GM18858 (cell line): ENCODE measurements around the gene TAF7.
"Not testable (repeated sequence)": the region's sequence is repeated elsewhere in the genome, so short reads cannot be mapped to it uniquely, and the experiment has no call there.

ENCODE experiments used
- ATAC-seq: cut with Tn5 transposase; IDR thresholded peaks from one replicate; pipeline ENCODE4 v1.9.1; 2021; ENCODE audit not compliant: unreplicated experiment

TAF7 gene

DNA sequence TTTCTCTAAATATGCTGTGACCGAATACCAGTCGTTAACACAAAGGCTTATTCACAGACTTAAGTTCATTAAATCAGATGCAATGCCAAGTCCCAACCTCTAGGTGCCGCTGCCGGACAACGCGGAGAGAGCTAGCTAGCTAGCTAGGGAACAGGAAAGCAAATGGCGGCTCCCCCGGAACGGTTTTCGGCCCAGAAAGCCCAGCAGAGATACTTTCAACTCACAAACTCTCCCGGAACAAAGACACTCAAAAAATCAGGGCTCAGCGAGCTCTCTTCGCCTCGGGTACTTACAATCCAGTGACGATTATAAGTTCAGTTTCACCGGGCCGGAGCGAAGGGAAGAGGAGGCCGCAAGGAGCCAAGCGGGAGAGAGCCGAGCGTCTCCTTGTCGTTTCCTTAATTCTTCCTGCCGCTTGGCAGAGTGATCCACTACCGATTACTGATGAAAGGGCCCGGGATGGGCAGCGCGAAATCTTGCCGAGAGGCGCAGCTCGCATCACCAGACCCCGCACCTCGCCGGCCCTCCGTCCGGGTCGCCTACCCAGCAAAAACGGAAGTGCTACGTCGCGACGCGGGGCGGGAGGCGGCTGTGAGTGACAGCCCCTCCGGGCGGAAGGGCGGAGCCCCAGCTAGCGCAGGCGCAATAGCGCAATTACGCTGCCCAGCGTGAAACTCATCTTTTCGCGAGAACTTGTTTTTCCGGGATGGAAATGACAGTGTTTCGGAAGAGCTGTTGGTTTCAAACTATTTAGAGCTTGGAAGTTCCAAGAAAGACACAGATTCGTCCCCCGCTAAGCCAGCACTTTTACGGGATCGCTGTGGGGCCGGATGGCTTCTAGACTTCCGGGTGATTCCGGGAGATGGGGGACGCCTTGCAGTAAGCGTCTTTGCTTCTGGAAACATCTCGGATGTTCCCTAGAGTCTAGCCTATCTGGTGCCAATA lies at the start of gene TAF7:
Gene TAF7, minus strand, starts transcription at position 560 of the 945 bp plus-strand sequence. CDS start 740 bp downstream, outside the sequence.
- peak; percentile 79 for ATAC-seq

- no peak for ATAC-seq
These were observed 45.7 kb upstream of the TAF7 start for GRCh38 chr5:141366016-141366896.

DNA sequence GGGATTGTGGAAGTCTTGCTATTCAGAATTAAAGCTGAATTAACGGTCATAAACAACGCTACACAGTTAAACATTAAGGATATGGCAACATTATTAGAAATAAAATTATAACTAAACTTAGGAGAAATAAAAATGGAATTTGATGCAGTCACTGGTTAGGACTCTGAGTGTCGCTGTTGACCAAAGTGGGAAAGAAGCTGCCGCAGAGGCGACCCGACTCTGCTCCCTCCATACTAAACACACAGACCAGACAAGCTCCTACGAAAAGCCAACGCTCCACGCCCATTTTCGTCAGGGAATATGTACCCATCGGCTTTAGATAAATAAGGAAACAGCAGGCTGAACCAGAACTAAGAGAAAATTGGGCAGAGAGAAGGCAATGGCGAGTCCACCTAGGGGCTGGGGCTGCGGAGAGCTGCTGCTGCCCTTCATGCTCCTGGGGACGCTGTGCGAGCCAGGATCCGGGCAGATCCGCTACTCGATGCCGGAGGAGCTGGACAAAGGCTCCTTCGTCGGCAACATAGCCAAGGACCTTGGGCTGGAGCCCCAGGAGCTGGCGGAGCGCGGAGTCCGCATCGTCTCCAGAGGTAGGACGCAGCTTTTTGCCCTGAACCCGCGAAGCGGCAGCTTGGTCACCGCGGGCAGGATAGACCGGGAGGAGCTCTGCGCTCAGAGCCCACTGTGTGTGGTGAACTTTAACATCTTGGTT lies 43.5 kb upstream of the TAF7 start, which contains the start of gene PCDHGA5:
Gene PCDHGA5, plus strand, starts transcription at position 211 of the 709 bp plus-strand sequence. Its CDS starts 169 bp downstream, at position 380.
- ATAC-seq: no peak

DNA sequence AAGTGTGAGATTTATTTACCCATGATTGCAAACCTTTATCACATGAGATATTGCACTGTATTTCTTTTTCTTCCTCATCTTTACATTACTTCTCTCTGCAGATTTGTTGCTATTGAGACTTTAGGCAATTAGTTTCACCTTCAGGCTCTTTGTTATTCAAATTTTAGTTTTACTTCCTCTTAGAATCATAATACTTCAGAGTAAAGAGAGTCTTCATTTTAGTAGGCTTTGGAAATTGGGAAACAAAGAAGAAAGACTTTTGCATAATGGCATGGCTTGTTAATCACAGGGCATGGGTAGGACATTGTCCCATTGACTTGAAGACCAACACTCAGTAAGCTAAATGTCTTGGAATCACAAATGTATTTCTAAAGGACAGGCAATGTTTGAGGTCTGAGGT lies 42.1 kb upstream of the TAF7 start:
- no peak for ATAC-seq

DNA sequence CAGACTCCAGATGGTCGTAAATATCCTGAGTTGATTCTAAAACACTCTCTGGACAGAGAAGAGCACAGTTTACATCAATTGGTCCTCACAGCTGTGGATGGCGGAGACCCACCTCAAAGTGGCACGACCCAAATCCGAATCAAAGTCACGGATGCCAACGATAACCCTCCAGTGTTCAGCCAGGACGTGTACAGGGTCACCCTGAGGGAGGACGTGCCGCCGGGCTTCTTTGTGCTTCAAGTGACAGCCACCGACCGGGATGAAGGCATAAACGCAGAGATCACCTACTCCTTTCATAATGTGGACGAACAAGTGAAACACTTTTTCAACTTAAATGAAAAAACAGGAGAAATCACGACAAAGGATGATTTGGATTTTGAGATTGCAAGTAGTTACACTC lies 40.1 kb upstream of the TAF7 start:
- ATAC-seq: no peak

GRCh38 chr5:141359790-141360426 lies 39.3 kb upstream of the TAF7 start, which contains the start of gene PCDHGB2:
Gene PCDHGB2 (plus strand): TSS chr5:141359994. CDS start chr5:141360136, 142 bp downstream.
- peak; percentile 51 for ATAC-seq

GRCh38 chr5:141356950-141357349 lies 36.4 kb upstream of the TAF7 start:
- no peak for ATAC-seq

- ATAC-seq: no peak
These were observed 35.5 kb upstream of the TAF7 start for GRCh38 chr5:141356133-141356532.

DNA sequence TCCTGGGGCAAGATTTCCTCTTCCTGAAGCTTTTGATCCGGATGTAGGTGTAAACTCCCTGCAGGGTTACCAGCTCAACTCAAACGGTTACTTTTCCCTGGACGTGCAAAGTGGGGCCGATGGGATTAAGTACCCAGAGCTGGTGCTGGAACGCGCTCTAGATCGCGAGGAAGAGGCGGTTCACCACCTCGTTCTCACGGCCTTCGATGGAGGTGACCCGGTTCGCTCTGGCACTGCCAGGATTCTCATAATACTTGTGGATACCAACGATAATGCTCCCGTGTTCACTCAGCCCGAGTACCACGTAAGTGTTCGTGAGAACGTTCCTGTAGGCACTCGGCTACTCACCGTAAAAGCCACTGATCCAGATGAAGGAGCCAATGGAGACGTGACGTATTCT lies 35.1 kb upstream of the TAF7 start:
- ATAC-seq: no peak

- ATAC-seq: no peak
These were observed 34.4 kb upstream of the TAF7 start, which contains the start of gene PCDHGA4 for GRCh38 chr5:141354900-141355469. Gene PCDHGA4 (plus strand): TSS chr5:141355021. CDS start chr5:141355108, 87 bp downstream.

GRCh38 chr5:141351591-141351990 lies 31.0 kb upstream of the TAF7 start:
- no peak for ATAC-seq

DNA sequence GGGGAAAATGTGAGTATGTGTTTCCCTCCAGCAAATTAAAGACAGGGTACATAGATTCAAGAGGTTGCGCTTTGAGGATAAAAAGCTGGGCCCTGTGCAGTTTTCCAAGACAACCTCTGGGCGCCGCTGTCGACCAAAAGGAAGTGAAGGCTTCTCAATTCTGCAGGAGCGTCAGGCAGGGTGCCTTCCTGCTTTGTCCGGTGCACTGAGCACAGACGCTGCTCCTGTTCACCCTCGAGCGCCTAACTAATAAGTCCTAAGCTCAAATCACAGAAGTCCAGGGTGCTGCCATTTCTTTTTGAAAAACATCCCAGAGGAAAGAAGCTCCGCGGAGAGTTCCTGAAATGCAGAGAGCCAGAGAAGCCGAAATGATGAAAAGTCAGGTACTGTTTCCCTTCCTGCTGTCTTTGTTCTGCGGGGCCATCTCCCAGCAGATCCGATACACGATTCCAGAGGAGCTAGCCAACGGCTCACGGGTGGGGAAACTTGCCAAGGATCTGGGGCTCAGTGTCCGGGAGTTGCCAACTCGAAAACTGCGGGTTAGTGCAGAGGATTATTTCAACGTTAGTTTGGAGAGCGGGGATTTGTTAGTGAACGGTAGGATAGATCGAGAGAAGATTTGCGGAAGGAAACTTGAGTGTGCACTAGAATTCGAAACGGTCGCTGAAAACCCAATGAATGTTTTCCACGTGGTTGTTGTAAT lies 29.5 kb upstream of the TAF7 start, which contains the start of gene PCDHGB1:
Gene PCDHGB1, plus strand, starts transcription at position 183 of the 703 bp plus-strand sequence. Its CDS starts 162 bp downstream, at position 345.
- no peak for ATAC-seq

DNA sequence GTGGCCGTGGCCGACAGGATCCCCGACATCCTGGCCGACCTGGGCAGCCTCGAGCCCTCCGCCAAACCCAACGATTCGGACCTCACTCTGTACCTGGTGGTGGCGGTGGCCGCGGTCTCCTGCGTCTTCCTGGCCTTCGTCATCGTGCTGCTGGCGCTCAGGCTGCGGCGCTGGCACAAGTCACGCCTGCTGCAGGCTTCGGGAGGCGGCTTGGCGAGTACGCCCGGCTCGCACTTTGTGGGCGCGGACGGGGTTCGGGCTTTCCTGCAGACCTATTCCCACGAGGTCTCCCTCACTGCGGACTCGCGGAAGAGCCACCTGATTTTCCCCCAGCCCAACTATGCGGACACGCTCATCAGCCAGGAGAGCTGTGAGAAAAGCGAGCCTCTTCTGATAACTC lies 25.4 kb upstream of the TAF7 start:
- ATAC-seq: not testable (repeated sequence)

DNA sequence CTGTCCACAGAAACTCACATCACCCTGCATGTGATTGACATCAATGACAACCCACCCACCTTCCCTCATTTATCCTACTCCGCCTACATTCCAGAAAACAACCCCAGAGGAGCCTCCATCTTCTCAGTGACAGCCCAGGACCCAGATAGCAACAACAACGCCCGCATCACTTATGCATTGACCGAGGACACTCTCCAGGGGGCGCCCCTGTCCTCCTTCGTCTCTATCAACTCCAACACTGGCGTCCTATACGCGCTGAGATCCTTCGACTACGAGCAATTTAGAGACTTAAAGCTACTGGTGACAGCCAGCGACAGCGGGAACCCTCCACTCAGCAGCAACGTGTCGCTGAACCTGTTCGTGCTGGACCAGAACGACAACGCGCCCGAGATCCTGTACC lies 24.7 kb upstream of the TAF7 start:
- ATAC-seq: no peak

GRCh38 chr5:141343953-141344463 lies 23.4 kb upstream of the TAF7 start:
- no peak for ATAC-seq

GRCh38 chr5:141343242-141343952 lies 22.8 kb upstream of the TAF7 start, which contains the start of gene PCDHGA3:
Gene PCDHGA3 (plus strand): TSS chr5:141343829. CDS start chr5:141344034, 205 bp downstream.
- ATAC-seq: no peak

DNA sequence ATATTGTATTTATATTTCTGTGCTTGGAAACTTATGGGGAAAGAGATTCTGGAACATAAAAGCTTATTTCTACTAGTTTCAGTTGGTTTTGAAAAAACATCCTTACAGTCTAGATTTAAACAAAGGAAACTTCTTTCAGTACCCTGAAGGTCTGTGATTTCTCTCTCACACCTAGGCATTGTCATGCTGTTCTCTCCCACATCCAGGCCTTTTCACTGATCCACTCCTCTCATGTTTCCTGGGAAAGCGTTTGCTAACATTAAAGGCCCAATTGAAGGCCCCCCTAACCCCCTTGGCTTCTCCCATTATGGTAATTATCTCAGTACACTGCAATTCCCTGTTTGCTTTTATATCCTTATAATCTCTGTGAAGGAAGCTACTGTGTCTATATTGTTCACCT lies 22.2 kb upstream of the TAF7 start:
- no peak for ATAC-seq

DNA sequence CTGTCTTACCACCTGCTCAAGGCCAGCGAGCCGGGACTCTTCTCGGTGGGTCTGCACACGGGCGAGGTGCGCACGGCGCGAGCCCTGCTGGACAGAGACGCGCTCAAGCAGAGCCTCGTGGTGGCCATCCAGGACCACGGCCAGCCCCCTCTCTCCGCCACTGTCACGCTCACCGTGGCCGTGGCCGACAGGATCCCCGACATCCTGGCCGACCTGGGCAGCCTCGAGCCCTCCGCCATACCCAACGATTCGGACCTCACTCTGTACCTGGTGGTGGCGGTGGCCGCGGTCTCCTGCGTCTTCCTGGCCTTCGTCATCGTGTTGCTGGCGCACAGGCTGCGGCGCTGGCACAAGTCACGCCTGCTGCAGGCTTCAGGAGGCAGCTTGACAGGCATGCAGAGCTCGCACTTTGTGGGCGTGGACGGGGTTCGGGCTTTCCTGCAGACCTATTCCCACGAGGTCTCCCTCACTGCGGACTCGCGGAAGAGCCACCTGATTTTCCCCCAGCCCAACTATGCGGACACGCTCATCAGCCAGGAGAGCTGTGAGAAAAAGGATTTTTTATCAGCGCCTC lies 20.3 kb upstream of the TAF7 start:
- not testable (repeated sequence) for ATAC-seq
